ENCODE measurements around the gene ANTXRL.

DNA sequence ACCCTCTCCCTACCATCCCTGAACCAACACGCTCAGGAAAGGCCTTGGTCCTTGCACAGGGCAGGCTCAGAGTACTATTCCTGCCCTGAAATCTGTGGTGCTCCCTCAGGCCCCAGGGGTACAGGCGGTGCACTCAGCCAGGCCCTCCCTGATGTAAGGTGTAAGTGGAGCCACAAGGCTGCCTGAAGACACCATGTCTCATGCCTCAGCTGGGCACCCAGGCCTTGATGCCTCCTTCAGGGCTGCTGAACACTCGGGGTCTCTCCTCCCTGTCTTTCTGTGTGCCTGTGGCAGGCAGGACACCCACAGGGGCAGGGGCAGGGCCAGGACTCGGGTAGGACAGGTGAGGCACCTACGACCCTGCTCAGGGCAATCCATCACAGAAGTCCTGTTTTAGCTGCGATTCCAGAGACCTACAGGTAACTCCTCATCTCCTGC lies 22.9 kb upstream of the ANTXRL start:
- TF ChIP-seq, protein P1, sequence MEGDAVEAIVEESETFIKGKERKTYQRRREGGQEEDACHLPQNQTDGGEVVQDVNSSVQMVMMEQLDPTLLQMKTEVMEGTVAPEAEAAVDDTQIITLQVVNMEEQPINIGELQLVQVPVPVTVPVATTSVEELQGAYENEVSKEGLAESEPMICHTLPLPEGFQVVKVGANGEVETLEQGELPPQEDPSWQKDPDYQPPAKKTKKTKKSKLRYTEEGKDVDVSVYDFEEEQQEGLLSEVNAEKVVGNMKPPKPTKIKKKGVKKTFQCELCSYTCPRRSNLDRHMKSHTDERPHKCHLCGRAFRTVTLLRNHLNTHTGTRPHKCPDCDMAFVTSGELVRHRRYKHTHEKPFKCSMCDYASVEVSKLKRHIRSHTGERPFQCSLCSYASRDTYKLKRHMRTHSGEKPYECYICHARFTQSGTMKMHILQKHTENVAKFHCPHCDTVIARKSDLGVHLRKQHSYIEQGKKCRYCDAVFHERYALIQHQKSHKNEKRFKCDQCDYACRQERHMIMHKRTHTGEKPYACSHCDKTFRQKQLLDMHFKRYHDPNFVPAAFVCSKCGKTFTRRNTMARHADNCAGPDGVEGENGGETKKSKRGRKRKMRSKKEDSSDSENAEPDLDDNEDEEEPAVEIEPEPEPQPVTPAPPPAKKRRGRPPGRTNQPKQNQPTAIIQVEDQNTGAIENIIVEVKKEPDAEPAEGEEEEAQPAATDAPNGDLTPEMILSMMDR (IDR thresholded peaks at IDR 0.05; ENCODE audit: insufficient read depth, low read depth, low read length) = no peak
- no peak for TF ChIP-seq EZH2 (IDR thresholded peaks at IDR 0.05; ENCODE audit: insufficient read depth, low read length)

Data from astrocyte (in vitro differentiated cells and primary cell).